WTC11 (cell line): ENCODE results near the gene SRPRB. TPM values are rescaled to one million over a fixed set of nuclear protein-coding genes. Genes with fewer than 3 reads are reported as not detected.

Experiments used
- ATAC-seq: fragments of 200-7000 bp; cut with Tn5 transposase; 2 replicates; pipeline ENCODE4 v1.10.0; 2021; ENCODE audit warnings: mild to moderate bottlenecking, moderate library complexity
- CTCF ChIA-PET: fragments of 300-600 bp; sonication (Branson Sonifier 250); formaldehyde crosslinking; loops from one replicate; lab custom pipeline; 2021; ENCODE audit warnings: antibody characterized with exemption; lab: Charles Lee
- POLR2A ChIA-PET: fragments of 350-600 bp; sonication (Branson Sonifier 250); formaldehyde crosslinking; loops from one replicate; lab custom pipeline; 2021; ENCODE audit warnings: antibody characterized with exemption; lab: Charles Lee
- DNase-seq: peaks from one replicate; pipeline ENCODE4 v3.0.0; 2021; ENCODE audit warnings: low spot score
- H3K27ac Mint-ChIP-seq: 2 replicates; pipeline ENCODE4 v1.8.0; 2021; ENCODE audit warnings: mixed read lengths
- H3K27me3 Mint-ChIP-seq: 2 replicates; pipeline ENCODE4 v1.8.0; 2021; ENCODE audit warnings: low read depth, mild to moderate bottlenecking, moderate library complexity, mixed read lengths
- H3K36me3 Mint-ChIP-seq: 2 replicates; pipeline ENCODE4 v1.8.0; 2021; ENCODE audit warnings: mixed read lengths
- H3K4me1 Mint-ChIP-seq: 2 replicates; pipeline ENCODE4 v1.8.0; 2022; ENCODE audit warnings: mixed read lengths
- H3K4me3 Mint-ChIP-seq: 2 replicates; pipeline ENCODE4 v1.8.0; 2021; ENCODE audit warnings: mild to moderate bottlenecking, moderate library complexity, mixed read lengths
- H3K9me3 Mint-ChIP-seq: 2 replicates; pipeline ENCODE4 v1.8.0; 2021; ENCODE audit warnings: mixed read lengths
- AR ChIP-seq: fragments of 250-450 bp; sonication (Bioruptor Pico); IDR thresholded peaks from 2 replicates; pipeline ENCODE4 v1.9.0; 2021; ENCODE audit warnings: mild to moderate bottlenecking
- ATF1 ChIP-seq: sonication (generic); formaldehyde crosslinking; IDR thresholded peaks from 2 replicates; pipeline ENCODE4 v1.8.1; 2023; ENCODE audit warnings: mild to moderate bottlenecking, moderate library complexity, missing genetic modification reagents
- E2F5 ChIP-seq: sonication (generic); formaldehyde crosslinking; IDR thresholded peaks from 2 replicates; pipeline ENCODE4 v1.8.1; 2022; ENCODE audit warnings: mild to moderate bottlenecking, moderate library complexity, missing genetic modification reagents
- ETV6 ChIP-seq: sonication (generic); formaldehyde crosslinking; IDR thresholded peaks from 2 replicates; pipeline ENCODE4 v1.8.1; 2022; ENCODE audit warnings: mild to moderate bottlenecking, missing genetic modification reagents
- GTF2I ChIP-seq: fragments of 250-450 bp; sonication (Bioruptor Pico); conservative IDR thresholded peaks from 2 replicates; pipeline ENCODE4 v1.4.0; 2021; ENCODE audit warnings: mild to moderate bottlenecking
- JUN ChIP-seq: sonication (generic); formaldehyde crosslinking; IDR thresholded peaks from 2 replicates; pipeline ENCODE4 v1.8.0; 2023; ENCODE audit warnings: mild to moderate bottlenecking, missing genetic modification reagents
- MLX ChIP-seq: sonication (generic); formaldehyde crosslinking; IDR thresholded peaks from 2 replicates; pipeline ENCODE4 v1.8.1; 2023; ENCODE audit warnings: mild to moderate bottlenecking, missing genetic modification reagents, moderate library complexity
- MYBL2 ChIP-seq: sonication (generic); formaldehyde crosslinking; IDR thresholded peaks from 2 replicates; pipeline ENCODE4 v1.8.1; 2023; ENCODE audit warnings: mild to moderate bottlenecking, moderate library complexity, missing genetic modification reagents
- NFATC4 ChIP-seq: fragments of 250-450 bp; sonication (Bioruptor Pico); IDR thresholded peaks from 2 replicates; pipeline ENCODE4 v1.9.0; 2021; ENCODE audit warnings: mild to moderate bottlenecking
- NFYB ChIP-seq: sonication (generic); formaldehyde crosslinking; conservative IDR thresholded peaks from 2 replicates; pipeline ENCODE4 v1.8.0; 2022; ENCODE audit warnings: low read depth, missing genetic modification reagents
- PREB ChIP-seq: sonication (generic); formaldehyde crosslinking; IDR thresholded peaks from 2 replicates; pipeline ENCODE4 v1.8.1; 2022; ENCODE audit warnings: mild to moderate bottlenecking, missing genetic modification reagents, moderate library complexity, borderline replicate concordance
- RORB ChIP-seq: fragments of 250-450 bp; sonication (Bioruptor Pico); IDR thresholded peaks from 2 replicates; pipeline ENCODE4 v1.9.0; 2021; ENCODE audit warnings: mild to moderate bottlenecking
- SMAD3 ChIP-seq: sonication (generic); formaldehyde crosslinking; IDR thresholded peaks from 2 replicates; pipeline ENCODE4 v1.8.0; 2022; ENCODE audit warnings: missing genetic modification reagents, mild to moderate bottlenecking, borderline replicate concordance
- SMAD4 ChIP-seq: sonication (generic); formaldehyde crosslinking; IDR thresholded peaks from 2 replicates; pipeline ENCODE4 v1.8.0; 2022; ENCODE audit warnings: mild to moderate bottlenecking, missing genetic modification reagents
- SP1 ChIP-seq: sonication (generic); formaldehyde crosslinking; conservative IDR thresholded peaks from 2 replicates; pipeline ENCODE4 v1.8.1; 2022; ENCODE audit warnings: missing genetic modification reagents
- STAT6 ChIP-seq: sonication (generic); formaldehyde crosslinking; conservative IDR thresholded peaks from 2 replicates; pipeline ENCODE4 v1.8.1; 2023; ENCODE audit warnings: mild to moderate bottlenecking, low read depth, missing genetic modification reagents, moderate library complexity
- ZNF281 ChIP-seq: sonication (generic); formaldehyde crosslinking; IDR thresholded peaks from 2 replicates; pipeline ENCODE4 v1.8.0; 2023; ENCODE audit warnings: mild to moderate bottlenecking, missing genetic modification reagents
- ZNF416 ChIP-seq: fragments of 250-450 bp; sonication (Bioruptor Pico); IDR thresholded peaks from 2 replicates; pipeline ENCODE4 v1.9.0; 2021; ENCODE audit warnings: mild to moderate bottlenecking, inconsistent platforms
- total RNA-seq: library from RNA; stranded (reverse); gene quantifications from 3 replicates; pipeline ENCODE4 v1.2.3, GENCODE V29; 2021
- TF ChIP-seq, protein P1 (sequence below): sonication (generic); formaldehyde crosslinking; IDR thresholded peaks from 2 replicates; pipeline ENCODE4 v1.8.0; 2023; ENCODE audit warnings: missing genetic modification reagents
- TF ChIP-seq, protein P2 (sequence below): sonication (generic); formaldehyde crosslinking; IDR thresholded peaks from 2 replicates; pipeline ENCODE4 v1.8.1; 2023; ENCODE audit warnings: mild to moderate bottlenecking, missing genetic modification reagents

Gene SRPRB
- total RNA-seq, 1 experiment from 2014 or later: 40.9 TPM

GRCh38 chr3:133834621-133835417 lies 29.2 kb downstream of the SRPRB start:
- ChIA-PET CTCF (interaction anchor here (0.6 kb wide), 1 partner anchor 31 kb away, joined by 9 read pairs; no protein-coding TSS in a partner anchor), POLR2A (no interaction called here)
- H3K4me1 Mint-ChIP-seq: no peaks in the 10 kb centered on the region
- H3K4me3 Mint-ChIP-seq: no peak overlapping the region
- H3K27me3 Mint-ChIP-seq: no peaks in the 10 kb centered on the region
- DNase-seq (no peak), ATAC-seq (no peak)
- H3K9me3 Mint-ChIP-seq: no peaks in the 10 kb centered on the region
- H3K27ac Mint-ChIP-seq: no peak overlapping the region
- TF ChIP-seq RORB (CRISPR knock-in tag): no peak
- no peak for TF ChIP-seq NFYB
- TF ChIP-seq STAT6 (CRISPR knock-in tag): no peak
- TF ChIP-seq ETV6 (CRISPR knock-in tag): no peak
- H3K36me3 Mint-ChIP-seq: no peaks in the 10 kb centered on the region

DNA sequence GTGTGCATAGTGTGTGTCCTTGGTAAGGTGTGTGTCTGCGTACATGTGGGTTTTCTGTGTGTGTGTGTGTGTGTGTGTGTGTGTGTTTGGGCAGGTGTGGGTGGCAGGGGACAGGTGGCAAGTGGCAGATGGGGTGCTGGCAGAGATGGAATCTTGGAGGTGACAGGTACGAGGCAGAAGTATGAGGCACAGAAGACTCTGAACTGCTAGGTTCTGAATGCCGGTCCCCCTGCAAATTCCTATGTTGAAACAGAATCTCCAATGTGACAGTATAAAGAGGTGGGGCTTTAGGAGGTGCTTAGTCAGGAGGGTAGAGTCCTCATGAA lies 29.8 kb downstream of the SRPRB start:
- ATAC-seq: no peak
- TF ChIP-seq RORB (CRISPR knock-in tag): no peak
- TF ChIP-seq ATF1 (CRISPR knock-in tag): no peak
- no peak for TF ChIP-seq E2F5
- no peak for TF ChIP-seq GTF2I
- no peak for TF ChIP-seq ZNF416
- no peak for TF ChIP-seq SP1 (CRISPR knock-in tag)
- TF ChIP-seq, protein P1, sequence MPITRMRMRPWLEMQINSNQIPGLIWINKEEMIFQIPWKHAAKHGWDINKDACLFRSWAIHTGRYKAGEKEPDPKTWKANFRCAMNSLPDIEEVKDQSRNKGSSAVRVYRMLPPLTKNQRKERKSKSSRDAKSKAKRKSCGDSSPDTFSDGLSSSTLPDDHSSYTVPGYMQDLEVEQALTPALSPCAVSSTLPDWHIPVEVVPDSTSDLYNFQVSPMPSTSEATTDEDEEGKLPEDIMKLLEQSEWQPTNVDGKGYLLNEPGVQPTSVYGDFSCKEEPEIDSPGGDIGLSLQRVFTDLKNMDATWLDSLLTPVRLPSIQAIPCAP (CRISPR knock-in tag): no peak
- TF ChIP-seq ETV6 (CRISPR knock-in tag): no peak
- TF ChIP-seq JUN: no peak
- TF ChIP-seq SMAD4 (CRISPR knock-in tag): no peak
- TF ChIP-seq PREB: no peak
- no peak for TF ChIP-seq SMAD3 (CRISPR knock-in tag)
- no peak for TF ChIP-seq NFATC4 (CRISPR knock-in tag)
- TF ChIP-seq MYBL2: no peak
- TF ChIP-seq MLX (CRISPR knock-in tag): no peak
- Mint-ChIP-seq H3K9me3 (no peaks in the 10 kb centered on the region), H3K4me3 (no peak overlapping the region), H3K36me3 (no peaks in the 10 kb centered on the region), H3K27me3 (no peaks in the 10 kb centered on the region), H3K27ac (no peak overlapping the region), H3K4me1 (no peaks in the 10 kb centered on the region)
- no peak for DNase-seq
- ChIA-PET CTCF (no interaction called here), POLR2A (no interaction called here)

GRCh38 chr3:133835961-133836360 lies 30.3 kb downstream of the SRPRB start:
- Mint-ChIP-seq H3K9me3 (no peaks in the 10 kb centered on the region), H3K36me3 (no peaks in the 10 kb centered on the region), H3K27me3 (no peaks in the 10 kb centered on the region), H3K4me3 (no peak overlapping the region), H3K27ac (no peak overlapping the region), H3K4me1 (no peaks in the 10 kb centered on the region)
- ChIA-PET POLR2A (no interaction called here), CTCF (interaction anchor here (1.1 kb wide), 1 partner anchor 75 kb away, joined by 3 read pairs; no protein-coding TSS in a partner anchor)
- DNase-seq (no peak), ATAC-seq (no peak)
- TF ChIP-seq ZNF281 (CRISPR knock-in tag): no peak
- no peak for TF ChIP-seq AR (CRISPR knock-in tag)
- TF ChIP-seq, protein P2, sequence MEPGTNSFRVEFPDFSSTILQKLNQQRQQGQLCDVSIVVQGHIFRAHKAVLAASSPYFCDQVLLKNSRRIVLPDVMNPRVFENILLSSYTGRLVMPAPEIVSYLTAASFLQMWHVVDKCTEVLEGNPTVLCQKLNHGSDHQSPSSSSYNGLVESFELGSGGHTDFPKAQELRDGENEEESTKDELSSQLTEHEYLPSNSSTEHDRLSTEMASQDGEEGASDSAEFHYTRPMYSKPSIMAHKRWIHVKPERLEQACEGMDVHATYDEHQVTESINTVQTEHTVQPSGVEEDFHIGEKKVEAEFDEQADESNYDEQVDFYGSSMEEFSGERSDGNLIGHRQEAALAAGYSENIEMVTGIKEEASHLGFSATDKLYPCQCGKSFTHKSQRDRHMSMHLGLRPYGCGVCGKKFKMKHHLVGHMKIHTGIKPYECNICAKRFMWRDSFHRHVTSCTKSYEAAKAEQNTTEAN (CRISPR knock-in tag): no peak
